Activated CD8-positive, alpha-beta memory T cell treated with anti-CD3 and anti-CD28 coated beads, Interleukin-2, amount 50 U/mL, for 1 hour (primary cell): ENCODE measurements around the gene MAD1L1.
"Not testable (repeated sequence)": the region's sequence is repeated elsewhere in the genome, so short reads cannot be mapped to it uniquely, and the experiment has no call there.

Experiments used
- DNase-seq: peaks from one replicate; pipeline ENCODE4 v3.0.0-alpha.2; 2020; ENCODE audit errors: extremely low read depth

Gene MAD1L1

DNA sequence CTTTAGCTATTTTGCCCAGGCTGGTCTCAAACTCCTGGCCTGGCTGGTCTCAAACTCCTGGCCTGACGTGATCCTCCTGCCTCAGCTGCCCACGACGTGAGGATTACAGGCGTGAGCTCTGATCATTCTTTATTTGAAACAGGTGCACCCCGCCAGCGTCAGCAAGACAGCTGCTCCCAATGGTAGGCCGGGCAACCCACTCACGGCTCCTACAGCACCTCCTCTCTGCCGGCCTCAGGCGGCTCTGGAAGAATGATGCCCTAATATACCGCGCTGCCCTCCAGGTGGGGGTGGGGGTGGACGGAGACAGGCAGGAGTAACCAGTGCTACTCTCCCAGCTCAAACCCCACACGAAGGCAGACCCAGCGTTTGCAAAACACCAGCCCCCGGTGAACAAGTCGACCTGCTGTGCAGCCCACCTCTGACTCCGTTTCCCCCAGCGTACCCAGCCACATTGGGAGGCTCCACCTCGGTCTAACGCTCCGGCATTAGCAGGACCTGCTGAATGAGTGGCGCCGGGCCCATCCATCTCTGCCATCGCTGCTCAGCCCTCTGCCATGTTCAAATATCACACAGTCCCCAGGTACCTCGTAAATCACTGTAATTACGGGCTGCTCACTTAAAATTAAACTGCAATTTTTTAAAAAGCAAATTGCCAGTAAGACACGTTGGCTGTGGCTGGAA lies 414.0 kb downstream of the MAD1L1 start:
- no peak for DNase-seq

DNA sequence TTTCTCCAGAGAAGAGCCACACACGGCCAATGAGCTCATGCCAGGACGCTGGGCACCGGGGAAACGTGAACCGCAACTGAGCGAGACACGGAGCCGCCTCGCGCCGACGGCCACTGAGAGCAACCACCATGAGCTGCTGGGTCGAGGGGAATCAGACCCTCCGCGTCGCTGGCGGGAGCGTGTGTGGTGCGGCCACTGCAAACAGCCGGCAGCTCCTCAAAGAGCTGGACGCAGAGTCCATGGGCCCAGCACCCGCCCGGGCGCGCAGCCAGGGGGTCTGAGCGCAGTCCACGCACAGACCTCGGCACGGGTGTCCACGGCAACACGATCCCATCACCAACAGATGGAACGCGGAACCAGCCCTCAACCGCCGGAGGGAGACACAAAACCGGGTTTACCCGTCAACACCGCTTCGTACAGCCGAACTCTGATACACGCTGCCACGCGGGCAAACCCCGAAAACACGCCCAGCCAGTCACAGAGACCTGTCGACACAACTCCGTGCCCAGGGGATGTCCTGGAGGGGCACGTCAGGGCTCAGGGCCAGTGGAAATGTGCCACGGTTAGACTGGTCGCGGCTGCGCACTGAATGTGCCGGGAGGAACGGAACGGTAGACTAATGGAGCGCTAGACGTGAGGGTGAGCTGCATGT lies 415.6 kb downstream of the MAD1L1 start:
- DNase-seq, result no peak

DNA sequence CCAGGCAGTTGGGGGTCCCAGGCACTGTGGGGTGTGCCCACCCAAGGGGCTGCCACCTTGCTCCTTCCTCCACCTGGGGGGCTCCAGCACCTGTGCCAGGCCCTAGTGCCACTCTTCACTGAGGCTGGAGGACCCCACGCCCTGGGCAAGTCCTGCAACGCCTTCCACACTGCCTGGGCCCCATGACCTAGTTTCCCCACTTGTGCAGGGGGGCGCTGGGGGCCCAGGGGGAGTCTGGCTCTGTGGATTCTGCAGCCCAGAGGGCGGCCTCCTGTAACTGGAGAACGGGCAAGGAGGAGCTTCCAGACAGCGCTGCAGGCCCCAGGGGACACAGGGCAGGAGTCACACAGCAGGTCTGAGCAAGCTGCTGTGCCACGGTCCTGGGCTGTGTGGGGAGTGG lies 416.3 kb downstream of the MAD1L1 start:
- not testable (repeated sequence) for DNase-seq

DNA sequence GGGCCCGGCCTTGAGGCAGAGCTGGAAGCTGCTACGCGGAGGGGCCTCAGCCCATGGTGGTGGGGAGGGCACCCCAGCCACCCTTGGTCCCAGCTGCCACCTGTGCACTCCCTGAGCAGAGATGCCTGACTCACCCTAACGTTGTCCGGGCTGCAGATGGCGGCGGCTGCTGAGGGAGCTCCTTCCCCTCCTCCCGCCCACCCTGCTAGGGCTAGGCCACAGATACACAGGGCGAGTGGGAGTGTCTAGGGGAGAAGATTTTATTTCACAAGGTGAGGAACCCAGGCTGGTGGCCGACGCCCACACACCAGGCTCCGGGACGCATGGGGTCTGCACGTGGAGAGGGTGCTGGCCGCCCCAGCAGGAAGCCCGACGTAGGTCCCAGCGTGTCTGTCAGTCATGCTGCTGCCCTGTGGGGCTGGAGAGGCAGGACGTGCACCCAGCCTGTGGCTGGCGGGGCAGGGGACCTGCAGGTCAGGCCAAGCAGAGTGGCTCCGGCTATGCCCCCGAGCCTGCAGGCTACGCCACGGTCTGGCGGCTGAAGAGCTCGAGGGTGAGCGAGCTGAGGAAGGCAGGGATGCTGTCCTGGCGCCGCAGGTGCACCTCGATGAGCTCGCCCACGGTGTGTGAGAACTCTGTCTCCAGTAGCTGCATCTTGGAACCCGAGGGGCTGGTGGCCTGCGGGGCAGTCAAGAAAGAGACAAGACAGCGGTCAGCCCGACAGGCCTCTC lies 417.0 kb downstream of the MAD1L1 start:
- DNase-seq, result not testable (repeated sequence)

DNA sequence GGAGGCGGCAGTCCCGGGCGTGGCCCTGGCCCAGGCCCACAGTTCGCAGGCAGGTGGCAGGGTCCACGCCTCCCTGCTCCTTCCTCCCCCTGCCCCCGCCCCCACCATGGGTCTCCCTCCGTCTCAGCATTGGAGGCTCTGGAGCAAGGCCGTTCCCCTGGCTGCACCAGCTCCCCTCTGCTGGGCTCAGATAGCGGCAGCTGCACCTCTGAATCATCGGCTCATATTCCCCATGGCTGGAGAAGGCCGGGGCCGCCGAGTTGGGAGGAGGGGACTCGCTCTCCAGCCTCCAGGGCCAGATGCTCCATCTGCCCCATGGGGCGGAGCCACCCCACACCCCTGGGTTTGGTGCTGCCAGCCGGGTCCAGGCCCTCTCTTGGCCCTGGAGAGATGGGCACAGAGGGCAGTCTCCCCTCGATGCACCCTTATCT lies 417.7 kb downstream of the MAD1L1 start:
- DNase-seq, result no peak

DNA sequence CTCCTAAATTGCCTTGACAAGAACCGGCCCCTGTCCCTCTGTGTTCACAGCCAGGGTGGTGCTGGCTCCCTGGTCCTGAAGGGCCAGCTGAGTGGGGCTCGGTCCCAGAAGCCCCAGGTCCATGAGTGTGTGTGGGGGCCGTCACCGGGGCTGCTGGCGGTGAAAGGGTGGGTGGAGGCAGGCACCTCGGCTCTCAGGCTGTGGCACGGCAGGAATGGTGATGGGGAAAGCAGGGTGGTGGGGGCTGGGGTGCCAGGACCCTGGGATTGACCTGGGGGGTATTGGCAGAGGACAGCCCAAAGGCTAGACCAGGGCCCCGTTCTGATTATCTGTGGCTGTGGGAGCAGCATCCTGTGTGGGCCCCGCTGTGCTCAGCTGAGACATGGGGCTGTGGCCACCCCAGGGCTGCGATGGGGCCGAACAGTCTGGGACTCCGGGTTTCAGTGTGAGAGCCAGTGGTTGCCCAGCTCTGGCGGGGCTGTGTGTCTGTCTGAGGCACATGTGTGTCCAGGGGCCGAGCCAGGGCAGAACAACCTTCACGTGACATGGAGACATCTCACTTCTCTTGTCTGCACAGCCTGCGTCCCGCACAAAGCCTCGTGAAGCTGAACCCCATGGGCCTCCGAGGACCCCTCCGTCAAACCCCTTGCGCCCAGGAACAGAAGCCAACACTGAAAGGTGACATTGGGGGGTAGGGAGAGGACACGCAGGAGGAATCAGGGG lies 418.5 kb downstream of the MAD1L1 start:
- DNase-seq, result no peak

DNA sequence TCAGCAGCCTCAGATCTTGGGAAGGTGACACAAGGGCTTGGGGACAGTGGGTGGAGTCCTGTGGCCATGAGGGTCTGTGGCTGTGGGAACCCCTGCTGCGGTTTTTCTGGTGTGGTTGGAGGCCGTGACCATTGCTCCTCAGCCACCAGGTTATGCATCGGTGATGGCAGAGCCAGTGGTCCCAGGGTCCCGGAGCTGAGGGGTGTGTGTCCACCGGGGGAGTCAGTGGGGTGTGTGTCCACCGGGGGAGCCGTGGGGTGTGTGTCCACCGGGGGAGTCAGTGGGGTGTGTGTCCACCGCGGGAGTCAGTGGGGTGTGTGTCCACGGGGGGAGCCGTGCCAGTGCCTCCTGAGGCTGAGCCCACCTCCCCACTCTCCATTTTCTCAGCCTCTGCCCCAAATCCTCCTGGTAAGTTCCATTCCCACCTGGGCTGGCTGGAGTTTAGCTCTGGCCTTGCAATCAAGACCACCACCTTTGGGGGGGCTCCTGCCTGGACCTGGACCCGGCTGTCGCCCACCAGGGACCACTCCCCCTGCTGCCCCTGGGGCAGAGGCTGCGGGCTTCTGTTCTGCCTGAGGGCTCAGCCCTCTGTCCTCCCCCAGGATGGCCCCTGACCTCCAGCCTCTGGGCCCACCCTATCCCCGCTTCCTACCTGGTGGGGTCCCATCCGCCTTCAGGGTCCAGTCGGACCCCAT lies 419.2 kb downstream of the MAD1L1 start:
- no peak for DNase-seq

DNA sequence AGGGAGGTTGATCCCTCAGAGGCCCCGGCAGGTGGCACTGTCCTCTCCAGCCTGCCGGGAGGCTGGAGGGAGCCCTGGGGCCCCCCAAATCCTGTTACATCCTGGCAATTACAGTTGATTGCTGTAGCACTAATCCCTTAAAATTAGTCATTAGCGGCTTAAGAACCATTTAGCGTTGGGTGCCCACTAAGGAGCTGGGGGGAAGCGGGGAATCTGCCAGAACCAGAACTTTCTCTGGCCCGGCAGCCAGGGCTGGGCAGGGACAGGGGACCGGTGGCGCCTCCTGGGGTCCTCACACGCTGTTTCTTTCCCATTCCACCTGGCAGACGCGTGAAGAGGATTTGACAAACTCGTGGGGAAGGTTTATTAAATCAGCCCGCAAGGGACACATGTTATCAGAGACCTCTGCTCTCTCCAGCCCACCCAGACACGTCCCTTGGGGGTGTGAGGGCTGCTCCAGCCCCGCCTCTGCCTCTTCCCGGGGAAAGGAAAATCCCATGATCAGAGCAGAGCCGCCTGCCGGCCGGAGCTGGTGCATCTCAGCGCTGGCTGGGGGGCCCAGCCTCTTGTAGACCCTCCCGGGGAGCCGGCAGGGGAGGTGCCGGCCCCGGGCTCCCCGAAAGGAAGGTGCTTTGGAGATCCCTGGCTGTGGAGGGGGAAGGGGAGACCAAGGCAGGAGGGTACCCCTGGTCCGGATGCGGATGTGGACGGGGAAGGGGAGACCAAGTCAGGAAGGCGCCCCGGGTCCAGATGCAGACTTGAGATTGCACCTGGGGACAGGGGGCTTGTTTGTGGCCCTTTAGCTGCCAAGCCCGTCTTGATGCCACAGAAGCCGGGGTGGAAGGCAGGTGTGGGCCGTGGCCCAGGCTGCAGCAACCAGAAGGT lies 420.0 kb downstream of the MAD1L1 start:
- no peak for DNase-seq

DNA sequence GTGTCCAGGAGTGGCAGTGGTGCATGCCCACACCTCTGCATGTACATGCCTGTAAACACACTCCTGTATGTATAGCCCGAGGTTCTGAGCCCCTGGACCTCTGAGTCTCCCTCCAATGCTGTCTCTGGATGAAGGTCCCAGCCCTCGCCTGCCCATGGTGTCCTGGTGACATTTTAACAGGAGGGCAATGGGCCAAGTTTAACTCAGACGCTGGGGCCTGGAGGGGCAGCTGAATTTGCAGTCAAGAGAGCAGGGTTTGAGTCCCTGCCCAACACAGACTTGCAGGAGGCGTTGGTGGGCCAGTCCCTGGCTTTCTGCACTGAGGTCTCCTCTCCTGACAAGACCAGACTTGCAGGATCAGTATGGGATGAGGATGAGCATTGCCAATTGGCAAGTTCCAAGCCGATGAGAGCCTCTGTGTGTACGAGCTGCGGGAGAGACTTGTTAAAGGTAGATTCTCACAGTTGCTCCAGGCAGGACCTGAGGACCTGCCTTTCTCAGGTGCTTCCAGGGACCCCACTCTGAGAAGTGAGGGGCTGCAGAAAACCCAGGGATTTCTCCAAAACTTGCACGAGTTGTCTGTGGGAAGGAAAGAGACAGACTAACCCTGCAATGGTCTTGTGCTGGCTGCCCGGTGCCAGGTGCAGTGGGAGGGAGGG lies 420.8 kb downstream of the MAD1L1 start:
- DNase-seq, result no peak

DNA sequence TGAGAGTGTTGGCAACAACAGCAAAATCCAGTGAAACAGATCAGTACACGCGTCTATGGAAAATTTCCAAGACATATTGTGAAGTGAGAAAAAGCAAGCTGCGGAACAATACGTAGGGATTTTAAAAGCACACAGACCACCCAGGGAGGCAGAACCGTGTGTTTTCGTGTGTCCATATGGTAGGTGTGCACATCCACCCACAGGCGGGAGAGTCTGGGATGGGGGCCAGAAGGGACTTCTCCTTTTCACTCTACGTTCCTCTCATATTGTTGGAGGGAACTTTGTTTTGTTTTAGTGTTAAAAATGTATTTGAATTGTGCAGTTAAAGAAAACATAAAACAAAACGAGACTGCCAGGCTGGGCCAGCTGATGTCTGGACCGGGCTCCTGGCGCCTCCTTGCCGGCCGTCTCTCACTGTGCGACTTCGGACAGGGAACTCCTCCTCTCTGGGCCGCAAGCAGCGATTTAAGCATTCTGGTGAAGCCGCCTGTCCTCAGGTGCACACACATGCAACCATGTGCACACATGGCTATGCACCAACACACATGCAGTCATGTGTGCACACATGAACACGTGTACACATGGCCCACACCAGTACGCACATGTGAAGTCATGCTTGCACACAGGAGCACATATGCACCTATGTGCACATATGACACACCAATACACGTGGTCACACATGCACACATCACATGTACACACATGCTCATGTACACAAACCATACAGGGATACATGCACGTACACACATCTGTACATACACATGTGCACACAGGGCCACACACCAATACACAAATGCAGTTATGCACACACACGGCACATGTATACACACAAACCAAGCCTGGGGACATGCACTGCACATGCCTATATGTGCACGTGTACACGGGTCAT lies 421.5 kb downstream of the MAD1L1 start:
- no peak for DNase-seq

DNA sequence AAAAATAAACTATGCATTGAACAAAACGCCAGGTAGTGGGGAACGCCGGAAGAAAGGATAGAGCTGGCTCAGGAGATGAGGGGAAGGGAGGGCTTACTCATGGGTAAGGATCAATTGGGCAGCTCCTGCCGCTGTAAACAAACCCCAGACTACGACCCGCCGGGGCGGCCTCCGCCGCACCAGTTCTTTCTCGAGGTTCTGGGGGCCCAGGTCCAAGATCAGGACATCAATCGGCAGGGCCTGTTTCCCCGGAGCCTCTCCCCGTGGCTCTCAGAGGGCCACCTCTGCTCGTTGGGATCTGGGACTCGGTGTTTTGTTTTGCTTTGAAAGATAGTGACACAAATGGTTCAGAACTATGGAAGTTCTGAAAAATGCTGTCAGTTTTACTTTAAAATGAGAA lies 422.2 kb downstream of the MAD1L1 start:
- DNase-seq, result no peak

DNA sequence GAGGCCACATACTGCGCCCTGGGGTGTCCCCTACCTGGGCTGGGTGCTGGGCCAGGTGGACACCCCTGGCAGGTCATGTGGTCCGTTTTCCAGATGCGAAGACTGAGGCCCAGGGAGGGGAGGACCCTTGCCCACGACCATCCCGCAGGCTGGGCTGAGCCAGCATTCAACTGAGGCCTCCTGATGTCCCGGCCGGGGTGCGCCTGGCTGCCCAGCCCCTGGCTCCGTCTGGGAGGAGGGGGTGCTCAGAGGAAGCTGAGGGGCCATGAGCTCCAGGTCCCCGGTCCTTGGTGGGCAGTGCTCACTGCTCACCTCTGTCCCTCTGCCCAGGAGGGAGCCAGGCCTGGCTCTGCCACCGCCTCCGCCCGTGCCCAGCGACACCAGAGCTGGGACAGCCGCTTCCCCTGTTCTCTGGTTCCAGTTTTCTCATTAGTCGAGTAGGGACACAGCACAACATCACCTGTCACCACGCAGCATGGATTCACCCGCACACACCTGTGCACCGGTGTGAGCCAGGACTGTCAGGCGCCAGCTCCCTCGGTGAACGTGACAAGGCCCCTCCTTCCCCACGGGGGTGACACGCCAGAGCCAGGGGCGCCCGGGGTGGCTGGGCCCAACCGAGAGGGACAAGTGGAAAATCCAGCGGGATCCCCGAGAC lies 423.0 kb downstream of the MAD1L1 start:
- DNase-seq, result no peak

DNA sequence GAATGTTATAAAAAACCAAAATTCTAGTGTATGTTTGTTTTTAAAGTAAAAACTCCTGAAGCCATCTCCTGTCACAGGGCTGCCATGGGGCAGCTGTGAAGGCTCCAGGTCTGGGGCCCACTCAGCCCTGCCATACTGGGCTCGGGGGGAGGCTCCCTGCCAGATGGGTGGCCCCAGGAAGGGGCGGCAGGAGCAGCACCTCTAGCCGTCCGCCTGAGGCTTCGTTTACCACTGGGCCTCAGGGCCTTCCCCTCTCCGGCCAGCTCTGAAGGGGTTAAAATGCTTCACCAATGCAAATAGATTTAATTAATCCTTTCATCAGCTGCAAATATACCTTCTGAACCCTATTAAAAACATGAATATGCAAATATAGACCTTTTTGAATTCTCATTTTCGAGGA lies 423.7 kb downstream of the MAD1L1 start:
- no peak for DNase-seq

DNA sequence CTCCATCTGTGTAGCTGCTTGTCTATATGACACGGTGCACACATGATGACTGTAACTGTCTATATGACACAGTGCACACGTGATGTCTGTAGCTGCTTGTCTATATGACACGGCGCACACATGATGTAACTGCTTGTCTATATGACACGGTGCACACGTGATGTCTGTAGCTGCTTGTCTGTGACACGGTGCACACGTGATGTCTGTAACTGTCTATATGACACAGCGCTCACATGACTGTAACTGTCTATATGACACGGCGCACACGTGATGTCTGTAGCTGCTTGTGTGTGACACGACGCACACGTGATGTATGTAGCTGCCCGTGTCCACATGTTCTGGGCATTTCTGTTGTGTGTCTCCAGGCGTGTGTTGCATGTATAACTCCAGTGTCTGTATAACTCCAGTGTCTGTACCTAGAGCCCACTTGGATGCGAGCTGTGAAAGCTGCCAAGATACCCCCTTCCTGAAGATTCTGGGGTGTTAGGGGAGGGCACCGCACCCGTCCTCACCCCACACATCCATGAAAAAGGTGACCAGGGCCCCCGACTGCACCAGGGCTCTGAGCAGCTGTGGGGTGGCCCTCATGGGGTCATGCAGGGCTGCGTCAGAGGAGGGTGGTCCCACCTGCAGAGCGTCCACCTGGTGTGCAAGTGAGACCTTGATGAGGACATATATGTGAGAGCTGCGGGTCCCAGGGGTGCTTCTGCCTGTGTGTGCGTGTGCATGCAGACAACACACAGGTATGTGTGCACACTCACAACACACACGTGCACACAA lies 424.7 kb downstream of the MAD1L1 start:
- no peak for DNase-seq

DNA sequence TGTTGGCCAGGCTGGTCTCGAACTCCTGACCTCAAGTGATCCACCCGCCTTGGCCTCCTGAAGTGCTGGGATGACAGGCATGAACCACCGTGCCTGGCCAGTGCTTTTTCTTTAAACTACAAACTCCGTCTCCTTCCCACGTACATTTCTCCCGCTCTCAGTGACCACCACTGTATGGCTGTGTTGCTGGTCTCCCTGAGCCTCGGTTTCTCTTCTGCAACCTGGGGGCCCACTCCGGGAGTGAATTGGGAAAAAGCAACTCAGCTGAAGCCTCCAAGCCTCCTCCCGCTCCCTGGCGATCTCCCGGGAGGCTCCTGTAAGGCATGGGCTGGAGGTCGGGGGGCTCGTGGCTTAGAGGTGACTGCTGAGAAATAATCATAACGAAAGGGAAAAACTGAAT lies 426.4 kb downstream of the MAD1L1 start:
- DNase-seq, result no peak

DNA sequence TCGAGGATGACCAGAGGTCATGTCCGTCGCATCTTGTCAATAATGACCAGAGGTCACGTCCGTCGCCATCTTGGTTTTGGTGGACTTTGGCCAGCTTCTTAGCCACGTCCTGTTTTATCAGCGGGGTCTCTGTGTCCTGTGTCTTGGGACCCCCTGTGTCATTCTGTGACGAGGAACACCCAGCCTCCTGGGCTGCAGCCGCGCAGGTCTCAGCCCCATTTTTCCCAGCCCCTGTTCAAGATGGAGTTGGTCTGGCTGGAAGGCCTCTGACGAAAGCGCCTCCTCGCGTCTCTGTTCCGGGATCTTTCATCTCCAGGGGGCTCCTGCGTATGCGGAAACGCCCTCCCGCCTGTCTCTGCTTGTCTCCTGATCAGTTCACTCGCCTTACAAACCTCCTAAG lies 428.4 kb downstream of the MAD1L1 start:
- DNase-seq, result no peak

DNA sequence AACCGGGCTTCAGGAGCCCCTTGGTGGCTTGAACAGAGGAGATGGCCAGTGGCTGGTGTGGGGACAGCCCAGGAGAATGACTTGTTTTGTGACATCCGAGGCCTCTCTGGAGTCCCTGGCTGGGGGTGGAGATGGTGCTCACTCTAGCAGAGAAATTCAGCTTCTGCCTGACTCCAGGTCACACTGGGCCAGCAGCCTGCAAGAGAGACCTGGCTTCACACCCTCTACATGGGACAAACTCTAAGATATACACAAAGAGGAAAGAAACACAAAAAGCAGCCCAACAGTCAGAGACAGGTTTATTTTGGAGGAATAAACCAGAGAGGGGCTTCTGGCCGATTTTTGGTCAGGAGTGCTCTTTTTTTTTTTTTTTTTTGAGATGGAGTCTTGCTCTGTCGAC lies 429.8 kb downstream of the MAD1L1 start:
- no peak for DNase-seq

DNA sequence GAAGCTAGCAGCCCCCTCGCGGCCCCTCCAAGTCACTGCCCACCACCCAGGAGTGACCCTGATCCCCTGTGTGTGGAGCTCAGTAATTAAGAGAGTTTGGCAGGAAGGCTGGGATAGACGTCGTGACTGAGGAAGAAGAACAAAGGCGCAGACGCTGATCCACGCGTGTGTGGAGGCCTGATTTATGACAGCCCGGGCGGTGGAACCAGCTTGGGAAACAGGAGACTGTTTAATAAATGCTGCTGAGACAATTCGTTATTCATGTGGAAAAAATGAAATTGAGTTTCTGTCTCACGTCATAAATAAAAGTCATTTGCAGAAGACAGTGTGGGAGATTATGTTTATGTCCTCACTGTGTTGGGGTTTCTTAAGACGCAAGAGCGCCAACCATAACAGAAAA lies 431.8 kb downstream of the MAD1L1 start:
- no peak for DNase-seq
